ENCODE results near the gene CCT6B. TPM values are rescaled to one million over a fixed set of nuclear protein-coding genes. Genes with fewer than 3 reads are reported as not detected.
"Not testable (repeated sequence)": the region's sequence is repeated elsewhere in the genome, so short reads cannot be mapped to it uniquely, and the experiment has no call there.

The CCT6B gene
- polyA plus RNA-seq, 1 experiment, result 1.4 TPM

GRCh38 chr17:34958438-34958837 lies 2.8 kb downstream of the CCT6B start:
- H3K4me3 ChIP-seq (ENCODE audit: low read depth, low read length), result no peak overlapping the region
- no peak for TF ChIP-seq CTCF (IDR thresholded peaks at IDR 0.05; ENCODE audit: insufficient read depth, low read depth, low read length)
- no peaks in the 10 kb centered on the region for H3K27me3 ChIP-seq (ENCODE audit: control insufficient read depth, insufficient read depth, low read length)
- H3K36me3 ChIP-seq (ENCODE audit: control insufficient read depth, insufficient read depth, low read length), result no peaks in the 10 kb centered on the region
- no peak for DNase-seq (ENCODE audit: low read depth)
- ChIA-PET CTCF (no interaction called here), POLR2A (no interaction called here)

DNA sequence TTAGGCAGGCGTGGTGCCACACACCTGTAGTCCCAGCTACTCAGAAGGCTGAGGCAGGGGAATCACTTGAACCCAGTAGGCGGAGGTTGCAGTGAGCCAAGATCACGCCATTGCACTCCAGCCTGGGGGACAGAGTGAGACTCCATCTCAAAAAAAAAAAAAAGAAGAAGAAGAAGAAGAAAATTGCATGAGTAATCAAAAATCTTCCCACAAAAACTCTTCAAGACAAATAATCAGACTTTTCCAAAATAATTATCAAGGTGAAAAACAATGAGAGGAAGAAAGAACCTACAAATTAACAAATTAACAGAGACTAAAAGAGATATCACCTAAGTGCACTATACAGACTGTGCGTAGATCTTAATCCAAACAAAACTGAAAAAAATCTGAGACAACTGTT lies 10.5 kb downstream of the CCT6B start:
- H3K36me3 ChIP-seq (ENCODE audit: control insufficient read depth, insufficient read depth, low read length); CTCF ChIA-PET; DNase-seq (ENCODE audit: low read depth); H3K27me3 ChIP-seq (ENCODE audit: control insufficient read depth, insufficient read depth, low read length); H3K4me3 ChIP-seq (ENCODE audit: low read depth, low read length); POLR2A ChIA-PET: not testable (repeated sequence)

- CTCF ChIA-PET, result no interaction called here
- TF ChIP-seq CTCF (IDR thresholded peaks at IDR 0.05; ENCODE audit: insufficient read depth, low read depth, low read length), result no peak
- no peak for DNase-seq (ENCODE audit: low read depth)
- Histone ChIP-seq H3K4me3 (ENCODE audit: low read depth, low read length) (no peak overlapping the region), H3K27me3 (ENCODE audit: control insufficient read depth, insufficient read depth, low read length) (no peaks in the 10 kb centered on the region), H3K36me3 (ENCODE audit: control insufficient read depth, insufficient read depth, low read length) (no peaks in the 10 kb centered on the region)
- POLR2A ChIA-PET, result no interaction called here
Measured at GRCh38 chr17:34930283-34930682, 31.0 kb downstream of the CCT6B start.

DNA sequence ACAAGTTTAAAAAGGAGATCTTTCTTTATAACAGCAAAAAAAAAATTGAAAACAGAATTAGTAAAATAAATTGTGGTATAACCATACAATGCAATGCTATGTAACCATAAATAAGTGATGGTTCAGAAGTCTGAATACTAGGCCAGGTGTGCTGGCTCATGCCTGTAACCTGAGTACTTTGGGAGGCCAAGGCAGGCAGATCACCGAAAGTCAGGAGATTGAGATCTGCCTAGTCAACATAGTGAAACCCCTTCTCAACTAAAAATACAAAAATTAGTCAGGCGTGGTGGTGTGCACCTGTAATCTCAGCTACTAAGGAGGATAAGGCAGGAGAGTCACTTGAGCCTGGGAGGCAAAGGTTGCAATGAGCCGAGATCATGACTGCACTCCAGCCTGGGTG lies 34.6 kb downstream of the CCT6B start:
- DNase-seq (ENCODE audit: low read depth), result no peak
- CTCF ChIA-PET, result interaction anchor here (0.7 kb wide), 1 partner anchor 264 kb away, joined by 3 read pairs; no protein-coding TSS in a partner anchor
- POLR2A ChIA-PET, result no interaction called here
- H3K36me3 ChIP-seq (ENCODE audit: control insufficient read depth, insufficient read depth, low read length), result no peaks in the 10 kb centered on the region
- H3K27me3 ChIP-seq (ENCODE audit: control insufficient read depth, insufficient read depth, low read length), result no peaks in the 10 kb centered on the region
- no peak for TF ChIP-seq CTCF (IDR thresholded peaks at IDR 0.05; ENCODE audit: insufficient read depth, low read depth, low read length)
- no peak overlapping the region for H3K4me3 ChIP-seq (ENCODE audit: low read depth, low read length)

DNA sequence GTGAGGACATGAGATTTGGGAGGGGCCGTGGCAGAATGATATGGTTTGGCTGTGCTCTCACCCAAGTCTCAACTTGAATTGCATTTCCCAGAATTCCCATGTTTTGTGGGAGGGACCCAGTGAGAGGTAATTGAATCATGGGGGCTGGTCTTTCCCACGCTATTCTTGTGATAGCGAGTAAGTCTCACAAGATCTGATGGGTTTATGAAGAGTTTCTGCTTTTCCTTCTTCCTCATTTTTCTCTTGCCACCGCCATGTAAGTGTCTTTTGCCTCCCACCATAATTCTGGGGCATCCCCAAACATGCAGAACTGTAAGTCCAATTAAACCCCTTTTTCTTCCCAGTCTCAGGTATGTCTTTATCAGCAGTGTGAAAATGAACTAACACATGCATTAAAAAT lies 40.6 kb downstream of the CCT6B start:
- H3K36me3 ChIP-seq (ENCODE audit: control insufficient read depth, insufficient read depth, low read length), result no peaks in the 10 kb centered on the region
- CTCF ChIA-PET, result no interaction called here
- POLR2A ChIA-PET, result no interaction called here
- H3K27me3 ChIP-seq (ENCODE audit: control insufficient read depth, insufficient read depth, low read length), result no peaks in the 10 kb centered on the region; the same call in 1 of the 2 replicates
- DNase-seq (ENCODE audit: low read depth), result no peak
- TF ChIP-seq CTCF (IDR thresholded peaks at IDR 0.05; ENCODE audit: insufficient read depth, low read depth, low read length), result no peak
- no peak overlapping the region for H3K4me3 ChIP-seq (ENCODE audit: low read depth, low read length)

DNA sequence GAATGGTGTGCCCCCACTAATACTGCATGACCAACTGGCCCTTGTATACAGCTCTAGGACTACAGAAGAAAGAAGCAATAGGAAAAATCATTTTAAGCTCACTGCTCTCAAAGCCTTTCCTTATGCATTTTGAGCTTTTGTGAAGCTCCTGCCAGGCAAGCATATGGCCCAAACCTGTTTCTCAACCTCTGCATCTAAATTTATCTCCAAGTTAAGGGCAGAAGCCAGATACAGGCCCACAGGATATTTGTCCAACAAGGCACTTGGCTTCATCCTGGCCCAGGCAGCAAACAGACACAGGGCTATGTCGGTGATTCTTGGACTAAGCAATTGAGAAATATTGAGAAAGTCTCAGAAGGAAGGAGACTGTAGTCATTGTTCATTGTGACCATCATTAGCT lies 43.9 kb downstream of the CCT6B start:
- no peak for DNase-seq (ENCODE audit: low read depth)
- no peaks in the 10 kb centered on the region; the same call in 1 of the 2 replicates for H3K27me3 ChIP-seq (ENCODE audit: control insufficient read depth, insufficient read depth, low read length)
- no peaks in the 10 kb centered on the region for H3K36me3 ChIP-seq (ENCODE audit: control insufficient read depth, insufficient read depth, low read length)
- H3K4me3 ChIP-seq (ENCODE audit: low read depth, low read length), result no peak overlapping the region
- ChIA-PET POLR2A (no interaction called here), CTCF (interaction anchor here (1.3 kb wide), 1 partner anchor 26 kb away, joined by 3 read pairs; no protein-coding TSS in a partner anchor)
- no peak for TF ChIP-seq CTCF (IDR thresholded peaks at IDR 0.05; ENCODE audit: insufficient read depth, low read depth, low read length)
